HL-60 (cell line): ENCODE results near the gene SLC5A2.

Experiments
- POLR2AphosphoS5 ChIP-seq: IDR thresholded peaks from 2 replicates; pipeline ENCODE4 v1.6.1; 2012; ENCODE audit warnings: low read depth
- TF ChIP-seq, protein P1 (sequence below): IDR thresholded peaks from one replicate; pipeline ENCODE4 v1.5.1; 2011; ENCODE audit warnings: low read length, control low read depth, inconsistent platforms; ENCODE audit not compliant: insufficient read depth

DNA sequence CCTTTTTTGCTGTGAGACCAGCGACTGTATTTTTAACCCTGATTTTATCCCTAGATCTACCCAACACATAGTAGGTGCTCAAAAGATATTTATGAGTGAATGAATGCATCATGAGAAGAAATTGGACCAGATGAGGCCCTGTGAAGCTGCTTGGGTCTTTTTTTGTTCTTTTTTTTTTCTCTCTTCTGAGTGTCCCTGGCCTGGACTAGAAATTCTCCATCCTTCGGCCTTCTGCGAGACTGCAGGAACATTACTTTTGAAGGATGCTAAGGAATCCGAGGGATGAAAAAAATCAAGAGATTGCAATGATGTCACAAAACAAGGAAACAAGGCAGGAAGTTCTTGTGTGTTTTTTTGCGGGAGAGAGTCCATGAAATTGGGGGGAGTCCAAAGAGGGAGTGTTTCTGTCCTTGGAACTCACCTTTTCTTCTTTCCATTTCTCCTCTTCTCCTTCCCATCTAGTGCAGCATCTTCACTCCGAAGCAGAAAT is 25.8 kb downstream of the SLC5A2 start:
- TF ChIP-seq, protein P1, sequence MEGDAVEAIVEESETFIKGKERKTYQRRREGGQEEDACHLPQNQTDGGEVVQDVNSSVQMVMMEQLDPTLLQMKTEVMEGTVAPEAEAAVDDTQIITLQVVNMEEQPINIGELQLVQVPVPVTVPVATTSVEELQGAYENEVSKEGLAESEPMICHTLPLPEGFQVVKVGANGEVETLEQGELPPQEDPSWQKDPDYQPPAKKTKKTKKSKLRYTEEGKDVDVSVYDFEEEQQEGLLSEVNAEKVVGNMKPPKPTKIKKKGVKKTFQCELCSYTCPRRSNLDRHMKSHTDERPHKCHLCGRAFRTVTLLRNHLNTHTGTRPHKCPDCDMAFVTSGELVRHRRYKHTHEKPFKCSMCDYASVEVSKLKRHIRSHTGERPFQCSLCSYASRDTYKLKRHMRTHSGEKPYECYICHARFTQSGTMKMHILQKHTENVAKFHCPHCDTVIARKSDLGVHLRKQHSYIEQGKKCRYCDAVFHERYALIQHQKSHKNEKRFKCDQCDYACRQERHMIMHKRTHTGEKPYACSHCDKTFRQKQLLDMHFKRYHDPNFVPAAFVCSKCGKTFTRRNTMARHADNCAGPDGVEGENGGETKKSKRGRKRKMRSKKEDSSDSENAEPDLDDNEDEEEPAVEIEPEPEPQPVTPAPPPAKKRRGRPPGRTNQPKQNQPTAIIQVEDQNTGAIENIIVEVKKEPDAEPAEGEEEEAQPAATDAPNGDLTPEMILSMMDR = no peak
- no peak for TF ChIP-seq POLR2AphosphoS5
